AG09319 (cell line): ENCODE results near the gene GALT.

Source experiments
- DNase-seq: peaks from one replicate; pipeline ENCODE4 v3.0.0-alpha.2; 2010; ENCODE audit warnings: low read depth; ENCODE audit errors: extremely low read depth
- CTCF ChIP-seq: IDR thresholded peaks from 2 replicates; pipeline ENCODE4 v1.5.1; 2011; ENCODE audit warnings: low read depth, mild to moderate bottlenecking, inconsistent platforms, low read length, moderate library complexity

Gene GALT

GRCh38 chr9:34629491-34629808 lies 17.0 kb upstream of the GALT start:
- no peak for DNase-seq
- no peak for TF ChIP-seq CTCF

- DNase-seq = no peak
- no peak for TF ChIP-seq CTCF
These were observed 15.9 kb upstream of the GALT start for GRCh38 chr9:34630402-34631154.

- TF ChIP-seq CTCF = no peak
- DNase-seq = no peak
These were observed 13.3 kb upstream of the GALT start for GRCh38 chr9:34633166-34633565.

GRCh38 chr9:34633851-34634550 lies 12.5 kb upstream of the GALT start:
- TF ChIP-seq CTCF = peak; percentile 82
- no peak for DNase-seq

- TF ChIP-seq CTCF = no peak
These were observed 11.8 kb upstream of the GALT start for GRCh38 chr9:34634551-34635248.

GRCh38 chr9:34635556-34635955 lies 10.9 kb upstream of the GALT start:
- no peak for TF ChIP-seq CTCF
- DNase-seq = no peak

More at GRCh38 chr9:34634551-34635248, 11.8 kb upstream of the GALT start:
- DNase-seq = no peak

- TF ChIP-seq CTCF = no peak
- DNase-seq = no peak
These were observed 9.6 kb upstream of the GALT start for GRCh38 chr9:34636791-34637355.
